Activated gamma-delta T cell (primary cell): ENCODE results near the gene CCDC85C.

Experiments
- DNase-seq: peaks from one replicate; lab custom pipeline; 2025; lab: John Stamatoyannopoulos, UW

CCDC85C gene

GRCh38 chr14:99539491-99539890 lies 64.5 kb downstream of the CCDC85C start:
- DNase-seq = no peak

GRCh38 chr14:99538733-99539132 lies 65.3 kb downstream of the CCDC85C start:
- DNase-seq = no peak

GRCh38 chr14:99538275-99538674 lies 65.7 kb downstream of the CCDC85C start:
- no peak for DNase-seq

- no peak for DNase-seq
These were observed 66.6 kb downstream of the CCDC85C start for GRCh38 chr14:99537399-99537798.

GRCh38 chr14:99535908-99536778 lies 67.9 kb downstream of the CCDC85C start:
- DNase-seq = no peak

- no peak for DNase-seq
These were observed 68.6 kb downstream of the CCDC85C start for GRCh38 chr14:99535448-99535847.

GRCh38 chr14:99534863-99535262 lies 69.1 kb downstream of the CCDC85C start:
- no peak for DNase-seq

- no peak for DNase-seq
These were observed 69.7 kb downstream of the CCDC85C start for GRCh38 chr14:99534333-99534732.

- DNase-seq = no peak
These were observed 71.7 kb downstream of the CCDC85C start for GRCh38 chr14:99532310-99532709.

- DNase-seq = no peak
These were observed 72.5 kb downstream of the CCDC85C start for GRCh38 chr14:99531251-99532096.

GRCh38 chr14:99530407-99531155 lies 73.4 kb downstream of the CCDC85C start:
- no peak for DNase-seq

GRCh38 chr14:99529899-99530298 lies 74.1 kb downstream of the CCDC85C start:
- DNase-seq = no peak

- DNase-seq = no peak
These were observed 76.5 kb downstream of the CCDC85C start for GRCh38 chr14:99527427-99528076.

- DNase-seq = no peak
These were observed 77.0 kb downstream of the CCDC85C start for GRCh38 chr14:99527026-99527425.

- DNase-seq = no peak
These were observed 78.3 kb downstream of the CCDC85C start for GRCh38 chr14:99525699-99526080.

GRCh38 chr14:99524804-99525698 lies 79.0 kb downstream of the CCDC85C start:
- DNase-seq = no peak

- no peak for DNase-seq
These were observed 79.8 kb downstream of the CCDC85C start for GRCh38 chr14:99524091-99524661.

- DNase-seq = no peak
These were observed 80.3 kb downstream of the CCDC85C start for GRCh38 chr14:99523704-99524055.

GRCh38 chr14:99522934-99523703 lies 80.9 kb downstream of the CCDC85C start:
- no peak for DNase-seq

- no peak for DNase-seq
These were observed 81.5 kb downstream of the CCDC85C start for GRCh38 chr14:99522457-99522891.
